OCI-LY7 (cell line): Measurements from ENCODE around the gene VEPH1. TPM values are rescaled to one million over a fixed set of nuclear protein-coding genes. Genes with fewer than 3 reads are reported as not detected.

Experiments
- Bru-seq: library from RNA; stranded (reverse); fragments of 400-500 nt; gene quantifications from one replicate; lab custom pipeline; 2021; lab: Mats Ljungman, UMichigan
- BruChase-seq, 2 experiments: library from RNA; stranded (reverse); fragments of 400-500 nt; gene quantifications; one replicate each; lab custom pipeline; 2021; lab: Mats Ljungman, UMichigan
- BruUV-seq: library from RNA; stranded (reverse); fragments of 400-500 nt; replicated peaks from 2 replicates; lab custom pipeline; 2021; lab: Mats Ljungman, UMichigan
- CTCF ChIA-PET: fragments of 300-600 bp; sonication (Branson Sonifier 250); formaldehyde crosslinking; loops from one replicate; lab custom pipeline; 2022; ENCODE audit warnings: antibody characterized with exemption; ENCODE audit not compliant: unreplicated experiment; lab: Charles Lee
- POLR2A ChIA-PET: fragments of 300-600 bp; sonication (Branson Sonifier 250); formaldehyde crosslinking; loops from one replicate; lab custom pipeline; 2022; ENCODE audit warnings: antibody characterized with exemption; lab: Charles Lee
- DNase-seq: peaks from one replicate; pipeline ENCODE4 v3.0.0-alpha.2; 2015; ENCODE audit warnings: low spot score
- H2AFZ ChIP-seq: fragments of 200-600 bp; sonication (generic), shearing (Covaris generic); 2 replicates; pipeline ENCODE4 v1.6.1; 2014; ENCODE audit warnings: mild to moderate bottlenecking, antibody characterized with exemption, low read length, moderate library complexity
- H3K27ac ChIP-seq: fragments of 200-600 bp; sonication (generic); 2 replicates; pipeline ENCODE4 v1.5.1; 2014; ENCODE audit warnings: mixed run types, low read depth, mild to moderate bottlenecking, moderate library complexity, low read length, inconsistent platforms; ENCODE audit not compliant: poor library complexity, severe bottlenecking
- H3K36me3 ChIP-seq: fragments of 200-600 bp; sonication (generic); 2 replicates; pipeline ENCODE4 v1.6.1; 2014; ENCODE audit warnings: mild to moderate bottlenecking, antibody characterized with exemption, low read length, moderate library complexity, mixed read lengths; ENCODE audit not compliant: insufficient read depth
- H3K4me1 ChIP-seq: fragments of 200-600 bp; sonication (generic); 2 replicates; pipeline ENCODE4 v1.5.1; 2014; ENCODE audit warnings: mild to moderate bottlenecking, low read length; ENCODE audit not compliant: insufficient read depth, poor library complexity, severe bottlenecking
- H3K4me2 ChIP-seq: fragments of 200-600 bp; sonication (generic); 2 replicates; pipeline ENCODE4 v1.6.1; 2014; ENCODE audit warnings: mild to moderate bottlenecking, low read length
- H3K4me3 ChIP-seq: fragments of 200-600 bp; sonication (generic); 2 replicates; pipeline ENCODE4 v1.5.1; 2014; ENCODE audit warnings: mild to moderate bottlenecking, low read depth, low read length; ENCODE audit not compliant: poor library complexity, severe bottlenecking
- H3K79me2 ChIP-seq: fragments of 200-600 bp; sonication (generic); 2 replicates; pipeline ENCODE4 v1.6.1; 2016; ENCODE audit warnings: low read depth, mild to moderate bottlenecking, low read length, moderate library complexity, mixed read lengths; ENCODE audit not compliant: insufficient read depth
- H3K9me2 ChIP-seq: fragments of 200-600 bp; sonication (generic); 2 replicates; pipeline ENCODE4 v1.6.1; 2016; ENCODE audit warnings: mild to moderate bottlenecking, low read length, mixed read lengths; ENCODE audit not compliant: insufficient read depth
- H3K9me3 ChIP-seq: fragments of 200-600 bp; sonication (generic); 2 replicates; pipeline ENCODE4 v1.6.1; 2014; ENCODE audit warnings: mild to moderate bottlenecking, mixed run types, low read length, mixed read lengths
- H4K20me1 ChIP-seq: fragments of 200-600 bp; sonication (generic); 2 replicates; pipeline ENCODE4 v1.6.1; 2014; ENCODE audit warnings: mild to moderate bottlenecking, antibody characterized with exemption, low read length, moderate library complexity, mixed read lengths; ENCODE audit not compliant: insufficient read depth
- EZH2phosphoT487 ChIP-seq: fragments of 200-600 bp; sonication (generic); IDR thresholded peaks from 2 replicates; pipeline ENCODE4 v1.6.1; 2018; ENCODE audit warnings: low read depth, borderline replicate concordance, mild to moderate bottlenecking, mixed run types, antibody characterized with exemption, low read length, moderate library complexity, mixed read lengths
- intact Hi-C: fragments of 100-400 bp; cut with micrococcal nuclease; formaldehyde crosslinking; loops from one replicate; pipeline ENCODE4 v1.10.0; 2022; ENCODE audit not compliant: unreplicated experiment
- long read RNA-seq: library from polyadenylated mRNA; stranded (forward); transcript quantifications from one replicate; pipeline ENCODE4 v2.0.0, GENCODE V29; 2022
- total RNA-seq, 2 experiments: library from RNA; depleted of rRNA in 1 of 2; stranded (reverse); fragments of >200 nt in 1 of 2; shearing (Covaris generic) in 1 of 2; gene quantifications; 2 replicates each; pipeline ENCODE4 v1.2.3, GENCODE V29; 2014 to 2022
- TF ChIP-seq, protein P1 (sequence below): fragments of 200-600 bp; sonication (generic); conservative IDR thresholded peaks from 2 replicates; pipeline ENCODE4 v1.5.1; 2014; ENCODE audit warnings: mild to moderate bottlenecking, antibody characterized with exemption, low read length, moderate library complexity, mixed read lengths

The VEPH1 gene
- total RNA-seq (2014; rRNA removed; shearing (Covaris generic)) (not detected in 2 replicates), total RNA-seq (2022) (not detected in 2 replicates), Bru-seq, nascent RNA (percentile 1 among the genes with signal in this experiment), BruChase-seq, experiment 1, labeled RNA remaining after a 6-hour chase (percentile 1 among the genes with signal in this experiment), BruChase-seq, experiment 2, labeled RNA remaining after a 2-hour chase (not detected)
- long read RNA-seq = 0 reads

GRCh38 chr3:157502916-157503595 lies at the start of gene VEPH1:
Gene VEPH1 (minus strand): TSS chr3:157503416. CDS start chr3:157495349, 8,067 bp downstream.
- intact Hi-C loops = no loop called here
- Histone ChIP-seq H3K27ac (no peak within 1 kb of the TSS), H2AFZ (no peak within 1 kb of the TSS), H3K4me2 (no peak within 1 kb of the TSS), H3K9me2 (no peaks in the 10 kb centered on the region), H3K4me1 (no peaks in the 10 kb centered on the region), H3K9me3 (no peaks in the 10 kb centered on the region), H3K4me3 (no peak within 1 kb of the TSS), H3K79me2 (no peaks in the 10 kb centered on the region), H4K20me1 (no peaks in the 10 kb centered on the region), H3K36me3 (no peaks in the 10 kb centered on the region)
- no peak for DNase-seq
- POLR2A ChIA-PET = interaction anchor here (0.6 kb wide), 1 partner anchor 20 kb away, joined by 3 read pairs; no protein-coding TSS in a partner anchor
- BruUV-seq = no TSS peak
- CTCF ChIA-PET = no interaction called here
- TF ChIP-seq EZH2phosphoT487 = no peak
- TF ChIP-seq, protein P1, sequence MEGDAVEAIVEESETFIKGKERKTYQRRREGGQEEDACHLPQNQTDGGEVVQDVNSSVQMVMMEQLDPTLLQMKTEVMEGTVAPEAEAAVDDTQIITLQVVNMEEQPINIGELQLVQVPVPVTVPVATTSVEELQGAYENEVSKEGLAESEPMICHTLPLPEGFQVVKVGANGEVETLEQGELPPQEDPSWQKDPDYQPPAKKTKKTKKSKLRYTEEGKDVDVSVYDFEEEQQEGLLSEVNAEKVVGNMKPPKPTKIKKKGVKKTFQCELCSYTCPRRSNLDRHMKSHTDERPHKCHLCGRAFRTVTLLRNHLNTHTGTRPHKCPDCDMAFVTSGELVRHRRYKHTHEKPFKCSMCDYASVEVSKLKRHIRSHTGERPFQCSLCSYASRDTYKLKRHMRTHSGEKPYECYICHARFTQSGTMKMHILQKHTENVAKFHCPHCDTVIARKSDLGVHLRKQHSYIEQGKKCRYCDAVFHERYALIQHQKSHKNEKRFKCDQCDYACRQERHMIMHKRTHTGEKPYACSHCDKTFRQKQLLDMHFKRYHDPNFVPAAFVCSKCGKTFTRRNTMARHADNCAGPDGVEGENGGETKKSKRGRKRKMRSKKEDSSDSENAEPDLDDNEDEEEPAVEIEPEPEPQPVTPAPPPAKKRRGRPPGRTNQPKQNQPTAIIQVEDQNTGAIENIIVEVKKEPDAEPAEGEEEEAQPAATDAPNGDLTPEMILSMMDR = no peak

DNA sequence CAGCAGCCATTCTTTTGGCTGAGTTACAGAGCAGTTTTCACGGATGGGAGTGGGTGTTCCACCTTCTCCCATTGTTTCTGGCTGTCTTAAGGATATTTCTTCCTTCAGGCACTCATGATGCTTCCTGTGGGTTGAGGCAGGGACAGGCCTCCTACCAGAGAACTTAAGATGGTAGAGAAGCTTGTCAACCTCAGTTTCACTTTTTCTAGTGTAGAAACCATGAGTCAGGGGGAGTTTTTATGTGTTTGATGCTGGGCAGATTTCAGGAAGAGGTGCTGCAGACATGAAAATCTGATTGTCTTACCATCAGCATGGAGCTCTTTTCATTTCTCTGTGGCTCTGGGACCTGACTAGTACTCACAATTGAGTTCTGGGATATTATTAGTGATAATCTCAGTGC lies 48.7 kb upstream of the VEPH1 start:
- BruUV-seq = no TSS peak
- CTCF ChIA-PET = no interaction called here

More for the DNA sequence above, 48.7 kb upstream of the VEPH1 start:
- Histone ChIP-seq H3K4me2 (no peak overlapping the region), H3K9me3 (no peaks in the 10 kb centered on the region), H3K27ac (no peak overlapping the region), H3K79me2 (no peaks in the 10 kb centered on the region), H3K9me2 (no peaks in the 10 kb centered on the region; the same call in 1 of the 2 replicates), H3K4me3 (no peak overlapping the region), H3K36me3 (no peaks in the 10 kb centered on the region), H4K20me1 (no peaks in the 10 kb centered on the region), H2AFZ (no peak overlapping the region), H3K4me1 (no peaks in the 10 kb centered on the region)
- DNase-seq = no peak
- POLR2A ChIA-PET = no interaction called here
- TF ChIP-seq, protein P1 = no peak
- TF ChIP-seq EZH2phosphoT487 = no peak
- intact Hi-C loops = no loop called here
